HCT116 (cell line): ENCODE measurements around the gene PDE9A. TPM values are rescaled to one million over a fixed set of nuclear protein-coding genes. Genes with fewer than 3 reads are reported as not detected.

Source experiments
- ATAC-seq: fragments of 200-7000 bp; cut with Tn5 transposase; 2 replicates; pipeline ENCODE4 v1.9.1; 2020; ENCODE audit warnings: mild to moderate bottlenecking, moderate library complexity
- BruUV-seq: library from RNA; stranded (reverse); fragments of 400-500 nt; replicated peaks from 2 replicates; lab custom pipeline; 2021; lab: Mats Ljungman, UMichigan
- CTCF ChIA-PET: fragments of 300-600 bp; sonication (Branson Sonifier 250); formaldehyde crosslinking; loops from one replicate; lab custom pipeline; 2021; ENCODE audit warnings: antibody characterized with exemption; lab: Charles Lee
- POLR2A ChIA-PET: fragments of 300-600, 350-600 bp; sonication (Branson Sonifier 250); formaldehyde crosslinking; loops from one replicate; lab custom pipeline; 2021; ENCODE audit warnings: antibody characterized with exemption; lab: Charles Lee
- RAD21 ChIA-PET, 2 experiments: fragments of 300-600 bp; sonication (Branson Sonifier 250); formaldehyde crosslinking; loops; one replicate each; lab custom pipeline; 2023; ENCODE audit warnings: low total read pairs in 2 of 2; ENCODE audit not compliant: uncharacterized antibody in 2 of 2, unreplicated experiment in 2 of 2, low non-redundant PET in 1 of 2; lab: Charles Lee
- DNase-seq: peaks from one replicate; pipeline ENCODE4 v3.0.0-alpha.2; 2010; ENCODE audit warnings: low read depth, low spot score
- H2AFZ ChIP-seq: fragments of 200-600 bp; shearing (Covaris generic), sonication (generic); 2 replicates; pipeline ENCODE4 v1.6.1; 2017; ENCODE audit warnings: low read depth, mixed run types, mixed read lengths, antibody characterized with exemption, low read length; ENCODE audit not compliant: poor library complexity, severe bottlenecking
- H3K27ac ChIP-seq: 2 replicates; pipeline ENCODE4 v1.5.1; 2012; ENCODE audit warnings: low read depth, low read length
- H3K27me3 ChIP-seq: fragments of 200-600 bp; sonication (generic); 2 replicates; pipeline ENCODE4 v1.6.1; 2016; ENCODE audit warnings: mixed run types, low read length, mixed read lengths; ENCODE audit not compliant: insufficient read depth
- H3K36me3 ChIP-seq, 2 experiments: fragments of 200-500 bp in 1 of 2; fragments of 200-600 bp in 1 of 2; sonication (Bioruptor generic) in 1 of 2; sonication (generic) in 1 of 2; 2 replicates each; pipeline versions ENCODE4 v1.5.1 to v1.6.1; 2014 to 2016; ENCODE audit warnings: low read length in 2 of 2, inconsistent platforms in 1 of 2, mixed read lengths in 1 of 2, mixed run types in 1 of 2; ENCODE audit not compliant: insufficient read depth in 2 of 2, control insufficient read depth in 1 of 2
- H3K4me1 ChIP-seq, 2 experiments: fragments of 200-600 bp in 1 of 2; sonication (generic) in 1 of 2; 2 replicates each; pipeline versions ENCODE4 v1.5.1 to v1.6.1; 2012 to 2017; ENCODE audit warnings: low read length in 2 of 2, inconsistent platforms in 1 of 2, mild to moderate bottlenecking in 1 of 2, mixed read lengths in 1 of 2, mixed run types in 1 of 2, moderate library complexity in 1 of 2; ENCODE audit not compliant: insufficient read depth in 2 of 2, control insufficient read depth in 1 of 2
- H3K4me2 ChIP-seq: fragments of 200-600 bp; sonication (generic); 2 replicates; pipeline ENCODE4 v1.6.1; 2017; ENCODE audit warnings: mixed run types, low read length, mixed read lengths
- H3K4me3 ChIP-seq, 2 experiments: fragments of 200-600 bp in 1 of 2; sonication (generic) in 1 of 2; replicated peaks in 1 of 2; 2 replicates each; pipeline ENCODE4 v1.5.1; 2011 to 2016; ENCODE audit warnings: low read length in 2 of 2, control low read depth in 1 of 2, low read depth in 1 of 2, mild to moderate bottlenecking in 1 of 2, mixed read lengths in 1 of 2, mixed run types in 1 of 2
- H3K79me2 ChIP-seq: fragments of 200-600 bp; sonication (generic); 2 replicates; pipeline ENCODE4 v1.6.1; 2017; ENCODE audit warnings: mild to moderate bottlenecking, mixed run types, low read length, moderate library complexity, mixed read lengths; ENCODE audit not compliant: insufficient read depth
- H3K9ac ChIP-seq: fragments of 200-600 bp; sonication (generic); 2 replicates; pipeline ENCODE4 v1.6.1; 2016; ENCODE audit warnings: low read length, mixed read lengths
- H3K9me2 ChIP-seq: fragments of 200-600 bp; sonication (generic), shearing (Covaris generic); 2 replicates; pipeline ENCODE4 v1.6.1; 2017; ENCODE audit warnings: mixed run types, mild to moderate bottlenecking, moderate library complexity; ENCODE audit not compliant: insufficient read depth
- H3K9me3 ChIP-seq, 2 experiments: fragments of 200-500 bp in 1 of 2; fragments of 200-600 bp in 1 of 2; sonication (Bioruptor generic) in 1 of 2; sonication (generic) in 1 of 2; 2 replicates each; pipeline ENCODE4 v1.6.1; 2014 to 2017; ENCODE audit warnings: low read length in 2 of 2, mixed read lengths in 2 of 2, inconsistent platforms in 1 of 2, low read depth in 1 of 2, mild to moderate bottlenecking in 1 of 2, mixed run types in 1 of 2, moderate library complexity in 1 of 2; ENCODE audit not compliant: control insufficient read depth in 1 of 2, insufficient read depth in 1 of 2
- H4K20me1 ChIP-seq: fragments of 200-600 bp; sonication (generic), shearing (Covaris generic); 2 replicates; pipeline ENCODE4 v1.6.1; 2017; ENCODE audit warnings: mixed run types, mild to moderate bottlenecking, moderate library complexity; ENCODE audit not compliant: insufficient read depth
- EGR1 ChIP-seq: IDR thresholded peaks from 2 replicates; pipeline ENCODE4 v1.6.1; 2012; ENCODE audit warnings: low read depth
- ELF1 ChIP-seq: IDR thresholded peaks from 2 replicates; pipeline ENCODE4 v1.6.1; 2012; ENCODE audit warnings: low read depth, borderline replicate concordance
- EZH2 ChIP-seq: fragments of 200-600 bp; sonication (generic); IDR thresholded peaks from 2 replicates; pipeline ENCODE4 v1.6.1; 2017; ENCODE audit warnings: antibody characterized with exemption, mixed run types
- EZH2phosphoT487 ChIP-seq: fragments of 200-600 bp; IDR thresholded peaks from 2 replicates; pipeline ENCODE4 v1.6.1; 2018; ENCODE audit warnings: antibody characterized with exemption, borderline replicate concordance
- POLR2A ChIP-seq: IDR thresholded peaks from 2 replicates; pipeline ENCODE4 v1.7.0; 2011; ENCODE audit warnings: borderline replicate concordance; ENCODE audit not compliant: insufficient read depth, insufficient read length; ENCODE audit errors: extremely low read depth
- POLR2AphosphoS5 ChIP-seq: IDR thresholded peaks from 2 replicates; pipeline ENCODE4 v1.6.1; 2011; ENCODE audit warnings: mild to moderate bottlenecking, low read depth, low read length, moderate library complexity
- RAD21 ChIP-seq: IDR thresholded peaks from 2 replicates; pipeline ENCODE4 v1.6.1; 2012; ENCODE audit warnings: low read depth, mild to moderate bottlenecking
- SP1 ChIP-seq: IDR thresholded peaks from 2 replicates; pipeline ENCODE4 v1.6.1; 2012; ENCODE audit warnings: low read depth
- TCF7L2 ChIP-seq: IDR thresholded peaks from 2 replicates; pipeline ENCODE4 v1.7.0; 2011; ENCODE audit warnings: borderline replicate concordance, inconsistent platforms; ENCODE audit not compliant: insufficient read depth, insufficient read length; ENCODE audit errors: extremely low read depth
- ZFX ChIP-seq: fragments of 450-650 bp; IDR thresholded peaks from 2 replicates; pipeline ENCODE4 v1.6.1; 2017
- ZNF274 ChIP-seq: fragments of 200-500 bp; sonication (Bioruptor generic); IDR thresholded peaks from 2 replicates; pipeline ENCODE4 v1.6.1; 2014; ENCODE audit warnings: mild to moderate bottlenecking, low read depth, low read length, inconsistent platforms
- intact Hi-C: fragments of 100-400 bp; cut with micrococcal nuclease; formaldehyde crosslinking; loops from 2 replicates; pipeline ENCODE4 v1.10.0; 2022
- total RNA-seq: library from RNA; stranded (reverse); gene quantifications from one replicate; pipeline ENCODE4 v1.2.1, GENCODE V29; 2021; ENCODE audit not compliant: unreplicated experiment
- TF ChIP-seq, protein P1 (sequence below): IDR thresholded peaks from 2 replicates; pipeline ENCODE4 v1.6.1; 2011; ENCODE audit warnings: mild to moderate bottlenecking, low read length, moderate library complexity; ENCODE audit not compliant: insufficient replicate concordance; ENCODE audit errors: extremely low read depth
- TF ChIP-seq, protein P2 (sequence below): IDR thresholded peaks from 2 replicates; pipeline ENCODE4 v1.6.1; 2012
- TF ChIP-seq, protein P3 (sequence below): IDR thresholded peaks from 2 replicates; pipeline ENCODE4 v1.6.1; 2012
- TF ChIP-seq, protein P4 (sequence below): IDR thresholded peaks from 2 replicates; pipeline ENCODE4 v1.6.1; 2012; ENCODE audit warnings: low read depth

PDE9A gene
- total RNA-seq, 1 experiment from 2014 or later, result 31.4 TPM

DNA sequence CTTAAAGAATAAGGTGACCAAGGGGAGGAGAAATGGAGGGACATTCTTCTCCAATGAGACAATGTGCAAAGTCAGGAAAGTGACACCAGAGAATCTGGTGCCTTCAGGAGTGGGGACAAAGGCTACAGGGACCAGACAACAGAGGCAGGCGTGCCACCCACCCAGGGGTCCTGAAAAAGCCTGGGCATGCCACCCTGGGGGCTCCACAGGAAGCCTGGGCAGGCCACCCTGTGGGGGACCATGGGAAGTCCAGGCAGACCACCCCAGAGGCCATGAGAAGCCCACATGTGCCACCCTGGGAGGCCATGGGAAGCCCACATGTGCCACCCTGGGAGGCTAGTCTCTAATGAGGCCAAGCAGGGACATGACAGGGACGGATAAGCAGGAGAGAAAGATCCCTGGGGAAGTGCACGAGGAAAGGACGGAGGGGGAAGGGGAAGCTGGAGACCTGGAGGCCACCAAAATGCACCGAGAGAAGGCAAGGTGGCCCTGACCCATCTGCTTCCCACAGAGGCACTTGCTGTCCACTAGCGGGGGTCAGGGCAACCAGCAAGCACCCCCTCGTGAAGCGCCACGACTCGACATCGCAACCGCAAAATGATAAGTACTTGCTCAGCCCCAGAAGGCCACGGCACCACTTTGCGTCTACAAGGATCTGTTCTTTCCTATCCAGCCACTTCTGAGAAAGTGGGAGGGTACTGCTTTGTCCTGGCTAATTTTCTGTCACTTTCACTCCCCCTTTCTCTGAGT is 7.2 kb upstream of the PDE9A start (continued):
- TF ChIP-seq, protein P1, sequence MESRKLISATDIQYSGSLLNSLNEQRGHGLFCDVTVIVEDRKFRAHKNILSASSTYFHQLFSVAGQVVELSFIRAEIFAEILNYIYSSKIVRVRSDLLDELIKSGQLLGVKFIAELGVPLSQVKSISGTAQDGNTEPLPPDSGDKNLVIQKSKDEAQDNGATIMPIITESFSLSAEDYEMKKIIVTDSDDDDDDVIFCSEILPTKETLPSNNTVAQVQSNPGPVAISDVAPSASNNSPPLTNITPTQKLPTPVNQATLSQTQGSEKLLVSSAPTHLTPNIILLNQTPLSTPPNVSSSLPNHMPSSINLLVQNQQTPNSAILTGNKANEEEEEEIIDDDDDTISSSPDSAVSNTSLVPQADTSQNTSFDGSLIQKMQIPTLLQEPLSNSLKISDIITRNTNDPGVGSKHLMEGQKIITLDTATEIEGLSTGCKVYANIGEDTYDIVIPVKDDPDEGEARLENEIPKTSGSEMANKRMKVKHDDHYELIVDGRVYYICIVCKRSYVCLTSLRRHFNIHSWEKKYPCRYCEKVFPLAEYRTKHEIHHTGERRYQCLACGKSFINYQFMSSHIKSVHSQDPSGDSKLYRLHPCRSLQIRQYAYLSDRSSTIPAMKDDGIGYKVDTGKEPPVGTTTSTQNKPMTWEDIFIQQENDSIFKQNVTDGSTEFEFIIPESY, result no peak
- no peak for TF ChIP-seq SP1
- TF ChIP-seq, protein P2, sequence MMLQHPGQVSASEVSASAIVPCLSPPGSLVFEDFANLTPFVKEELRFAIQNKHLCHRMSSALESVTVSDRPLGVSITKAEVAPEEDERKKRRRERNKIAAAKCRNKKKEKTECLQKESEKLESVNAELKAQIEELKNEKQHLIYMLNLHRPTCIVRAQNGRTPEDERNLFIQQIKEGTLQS, result no peak
- TF ChIP-seq ELF1, result no peak
- TF ChIP-seq TCF7L2, result no peak
- no peak for TF ChIP-seq POLR2AphosphoS5
- TF ChIP-seq RAD21, result no peak
- TF ChIP-seq ZNF274, result no peak
- TF ChIP-seq, all 23 proteins: peak for 0

DNA sequence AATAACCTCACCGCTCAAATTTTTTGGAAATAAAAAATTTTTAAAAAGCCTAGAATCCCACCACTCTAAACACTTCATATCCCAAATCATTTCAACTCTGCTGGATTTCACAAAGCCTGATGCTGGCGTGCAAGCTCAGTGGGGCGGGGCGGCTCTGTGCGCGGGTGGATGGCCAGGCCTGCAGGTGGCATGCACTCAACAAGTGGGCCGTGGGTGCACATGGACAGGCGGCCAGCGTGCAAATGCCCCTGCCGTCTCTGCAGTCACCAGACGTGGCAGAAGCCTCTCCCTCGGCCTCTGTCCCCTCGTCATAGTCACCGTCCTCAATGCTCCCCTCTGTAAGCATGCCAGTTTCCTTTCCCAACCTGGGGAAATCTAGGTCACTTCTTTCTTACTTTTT is 6.6 kb upstream of the PDE9A start:
- Histone ChIP-seq H3K4me3 (no peak overlapping the region), H3K36me3 (no peaks in the 10 kb centered on the region), H3K9me2 (no peaks in the 10 kb centered on the region), H3K4me2 (no peak overlapping the region), H3K4me1 (peaks cover 4% of the 10 kb centered on the region in 2 experiments; a peak in 2 of 4 replicates), H3K79me2 (no peaks in the 10 kb centered on the region), H3K9me3 (no peaks in the 10 kb centered on the region), H3K9ac (no peak overlapping the region), H4K20me1 (no peaks in the 10 kb centered on the region), H3K27ac (no peak overlapping the region), H2AFZ (no peak overlapping the region), H3K27me3 (no peaks in the 10 kb centered on the region)
- ChIA-PET POLR2A (no interaction called here), RAD21 (no interaction called here), CTCF (no interaction called here)
- ATAC-seq (no peak), DNase-seq (no peak)
- no TSS peak for BruUV-seq
- TF ChIP-seq EZH2phosphoT487 (no peak), ELF1 (no peak), EGR1 (no peak), ZFX (no peak), ZNF274 (no peak), TCF7L2 (no peak), POLR2A (no peak), EZH2 (no peak)
- TF ChIP-seq, protein P1, result no peak
- TF ChIP-seq, protein P3, sequence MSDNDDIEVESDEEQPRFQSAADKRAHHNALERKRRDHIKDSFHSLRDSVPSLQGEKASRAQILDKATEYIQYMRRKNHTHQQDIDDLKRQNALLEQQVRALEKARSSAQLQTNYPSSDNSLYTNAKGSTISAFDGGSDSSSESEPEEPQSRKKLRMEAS, result no peak
- TF ChIP-seq, protein P4, sequence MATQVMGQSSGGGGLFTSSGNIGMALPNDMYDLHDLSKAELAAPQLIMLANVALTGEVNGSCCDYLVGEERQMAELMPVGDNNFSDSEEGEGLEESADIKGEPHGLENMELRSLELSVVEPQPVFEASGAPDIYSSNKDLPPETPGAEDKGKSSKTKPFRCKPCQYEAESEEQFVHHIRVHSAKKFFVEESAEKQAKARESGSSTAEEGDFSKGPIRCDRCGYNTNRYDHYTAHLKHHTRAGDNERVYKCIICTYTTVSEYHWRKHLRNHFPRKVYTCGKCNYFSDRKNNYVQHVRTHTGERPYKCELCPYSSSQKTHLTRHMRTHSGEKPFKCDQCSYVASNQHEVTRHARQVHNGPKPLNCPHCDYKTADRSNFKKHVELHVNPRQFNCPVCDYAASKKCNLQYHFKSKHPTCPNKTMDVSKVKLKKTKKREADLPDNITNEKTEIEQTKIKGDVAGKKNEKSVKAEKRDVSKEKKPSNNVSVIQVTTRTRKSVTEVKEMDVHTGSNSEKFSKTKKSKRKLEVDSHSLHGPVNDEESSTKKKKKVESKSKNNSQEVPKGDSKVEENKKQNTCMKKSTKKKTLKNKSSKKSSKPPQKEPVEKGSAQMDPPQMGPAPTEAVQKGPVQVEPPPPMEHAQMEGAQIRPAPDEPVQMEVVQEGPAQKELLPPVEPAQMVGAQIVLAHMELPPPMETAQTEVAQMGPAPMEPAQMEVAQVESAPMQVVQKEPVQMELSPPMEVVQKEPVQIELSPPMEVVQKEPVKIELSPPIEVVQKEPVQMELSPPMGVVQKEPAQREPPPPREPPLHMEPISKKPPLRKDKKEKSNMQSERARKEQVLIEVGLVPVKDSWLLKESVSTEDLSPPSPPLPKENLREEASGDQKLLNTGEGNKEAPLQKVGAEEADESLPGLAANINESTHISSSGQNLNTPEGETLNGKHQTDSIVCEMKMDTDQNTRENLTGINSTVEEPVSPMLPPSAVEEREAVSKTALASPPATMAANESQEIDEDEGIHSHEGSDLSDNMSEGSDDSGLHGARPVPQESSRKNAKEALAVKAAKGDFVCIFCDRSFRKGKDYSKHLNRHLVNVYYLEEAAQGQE, result no peak
- intact Hi-C loops, result no loop called here
